ENCODE measurements around the gene URM1.

DNA sequence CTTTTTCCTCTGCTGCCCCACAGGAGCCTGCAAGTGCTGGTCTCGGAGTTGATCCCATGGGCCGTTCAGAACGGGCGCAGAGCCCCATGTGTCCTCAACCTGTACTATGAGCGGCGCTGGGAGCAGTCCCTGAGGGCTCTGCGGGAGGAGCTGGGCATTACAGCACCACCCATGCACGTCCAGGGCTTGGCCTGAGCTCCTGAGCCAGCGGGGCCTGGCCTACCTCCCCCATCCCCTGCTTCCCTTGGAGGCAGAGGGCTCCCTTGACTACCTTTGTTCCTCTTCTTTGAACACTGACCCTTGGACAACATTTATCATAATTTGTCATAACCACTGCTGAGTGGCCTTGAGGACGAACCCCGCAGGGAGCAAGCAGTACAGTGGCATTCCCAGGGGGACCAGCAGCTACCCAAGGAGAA, 37.7 kb upstream of the URM1 start:
- TF ChIP-seq, protein P1, sequence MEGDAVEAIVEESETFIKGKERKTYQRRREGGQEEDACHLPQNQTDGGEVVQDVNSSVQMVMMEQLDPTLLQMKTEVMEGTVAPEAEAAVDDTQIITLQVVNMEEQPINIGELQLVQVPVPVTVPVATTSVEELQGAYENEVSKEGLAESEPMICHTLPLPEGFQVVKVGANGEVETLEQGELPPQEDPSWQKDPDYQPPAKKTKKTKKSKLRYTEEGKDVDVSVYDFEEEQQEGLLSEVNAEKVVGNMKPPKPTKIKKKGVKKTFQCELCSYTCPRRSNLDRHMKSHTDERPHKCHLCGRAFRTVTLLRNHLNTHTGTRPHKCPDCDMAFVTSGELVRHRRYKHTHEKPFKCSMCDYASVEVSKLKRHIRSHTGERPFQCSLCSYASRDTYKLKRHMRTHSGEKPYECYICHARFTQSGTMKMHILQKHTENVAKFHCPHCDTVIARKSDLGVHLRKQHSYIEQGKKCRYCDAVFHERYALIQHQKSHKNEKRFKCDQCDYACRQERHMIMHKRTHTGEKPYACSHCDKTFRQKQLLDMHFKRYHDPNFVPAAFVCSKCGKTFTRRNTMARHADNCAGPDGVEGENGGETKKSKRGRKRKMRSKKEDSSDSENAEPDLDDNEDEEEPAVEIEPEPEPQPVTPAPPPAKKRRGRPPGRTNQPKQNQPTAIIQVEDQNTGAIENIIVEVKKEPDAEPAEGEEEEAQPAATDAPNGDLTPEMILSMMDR (IDR thresholded peaks at IDR 0.05) = no peak
- TF ChIP-seq ZFX (IDR thresholded peaks at IDR 0.05; ENCODE audit: borderline replicate concordance) = no peak

Measured in 22Rv1 (cell line).